Choroid plexus epithelial cell (primary cell): Measurements from ENCODE around the gene BRIX1.

ENCODE experiments used
- DNase-seq: peaks from one replicate; pipeline ENCODE4 v3.0.0-alpha.2; 2010; ENCODE audit warnings: low read depth
- H3K4me3 ChIP-seq: 2 replicates; pipeline ENCODE4 v1.5.1; 2011; ENCODE audit warnings: low read depth, mild to moderate bottlenecking, control low read depth, low read length, moderate library complexity
- TF ChIP-seq, protein P1 (sequence below): conservative IDR thresholded peaks from 2 replicates; pipeline ENCODE4 v1.5.1; 2011; ENCODE audit warnings: low read depth, mild to moderate bottlenecking, control low read depth, inconsistent platforms, low read length, moderate library complexity

Gene BRIX1

DNA sequence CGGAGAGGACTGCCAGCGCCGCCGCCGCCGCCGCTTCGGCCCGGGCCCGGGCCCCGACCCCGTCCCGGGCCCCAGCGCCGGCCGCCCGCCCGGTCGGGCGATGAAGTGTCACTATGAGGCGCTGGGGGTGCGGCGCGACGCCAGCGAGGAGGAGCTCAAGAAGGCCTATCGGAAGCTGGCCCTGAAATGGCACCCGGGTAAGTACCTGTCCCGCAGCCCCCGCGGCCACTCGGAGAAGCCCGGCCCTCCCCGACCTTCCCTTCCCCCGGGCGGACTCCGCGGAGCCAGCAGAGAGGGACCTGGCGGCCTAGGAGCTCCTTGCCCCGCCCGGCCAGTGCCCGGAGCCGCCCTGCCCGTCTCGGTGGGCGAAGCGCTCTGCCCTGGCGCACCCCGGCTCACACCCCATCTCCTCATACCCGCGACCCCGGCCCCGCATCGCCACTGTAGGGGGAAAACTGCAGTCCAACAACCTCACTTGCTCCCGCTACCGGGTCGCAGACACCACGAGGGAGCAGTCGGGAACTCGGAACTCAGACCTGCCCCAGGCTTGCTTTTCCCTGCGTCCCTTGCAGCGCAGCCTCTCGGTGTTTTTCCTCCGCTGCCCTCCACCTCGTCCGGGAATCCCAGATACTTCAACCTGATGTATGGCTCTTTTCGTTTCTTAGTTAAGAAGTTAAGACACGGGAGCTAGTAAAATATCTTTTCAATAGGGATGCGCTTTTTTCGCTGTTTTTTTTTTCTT lies 14.4 kb downstream of the BRIX1 start:
- H3K4me3 ChIP-seq = peak overlapping the region; percentile 80
- peak; percentile 70 for DNase-seq
- TF ChIP-seq, protein P1, sequence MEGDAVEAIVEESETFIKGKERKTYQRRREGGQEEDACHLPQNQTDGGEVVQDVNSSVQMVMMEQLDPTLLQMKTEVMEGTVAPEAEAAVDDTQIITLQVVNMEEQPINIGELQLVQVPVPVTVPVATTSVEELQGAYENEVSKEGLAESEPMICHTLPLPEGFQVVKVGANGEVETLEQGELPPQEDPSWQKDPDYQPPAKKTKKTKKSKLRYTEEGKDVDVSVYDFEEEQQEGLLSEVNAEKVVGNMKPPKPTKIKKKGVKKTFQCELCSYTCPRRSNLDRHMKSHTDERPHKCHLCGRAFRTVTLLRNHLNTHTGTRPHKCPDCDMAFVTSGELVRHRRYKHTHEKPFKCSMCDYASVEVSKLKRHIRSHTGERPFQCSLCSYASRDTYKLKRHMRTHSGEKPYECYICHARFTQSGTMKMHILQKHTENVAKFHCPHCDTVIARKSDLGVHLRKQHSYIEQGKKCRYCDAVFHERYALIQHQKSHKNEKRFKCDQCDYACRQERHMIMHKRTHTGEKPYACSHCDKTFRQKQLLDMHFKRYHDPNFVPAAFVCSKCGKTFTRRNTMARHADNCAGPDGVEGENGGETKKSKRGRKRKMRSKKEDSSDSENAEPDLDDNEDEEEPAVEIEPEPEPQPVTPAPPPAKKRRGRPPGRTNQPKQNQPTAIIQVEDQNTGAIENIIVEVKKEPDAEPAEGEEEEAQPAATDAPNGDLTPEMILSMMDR = no peak

DNA sequence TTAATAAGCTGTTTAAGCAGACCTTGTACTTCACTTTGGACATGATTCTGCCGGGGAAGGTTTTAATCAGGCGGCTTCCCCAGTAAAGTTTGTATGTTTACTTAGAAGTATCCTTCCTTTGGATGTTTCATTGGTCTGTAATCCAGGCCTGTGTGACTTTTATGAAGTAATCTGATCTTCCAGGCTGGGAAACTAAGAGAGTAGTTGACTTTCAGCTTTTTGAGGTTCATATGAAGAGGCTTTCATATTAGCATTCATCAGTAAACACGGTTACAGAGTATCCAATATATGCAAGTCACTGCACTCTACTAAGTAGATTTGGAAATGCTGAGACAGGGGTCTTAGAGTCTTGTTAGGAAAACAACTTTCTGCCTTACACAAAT lies 14.9 kb downstream of the BRIX1 start:
- TF ChIP-seq, protein P1 = no peak
- peak overlapping the region; percentile 80 for H3K4me3 ChIP-seq
- DNase-seq = peak; percentile 59

DNA sequence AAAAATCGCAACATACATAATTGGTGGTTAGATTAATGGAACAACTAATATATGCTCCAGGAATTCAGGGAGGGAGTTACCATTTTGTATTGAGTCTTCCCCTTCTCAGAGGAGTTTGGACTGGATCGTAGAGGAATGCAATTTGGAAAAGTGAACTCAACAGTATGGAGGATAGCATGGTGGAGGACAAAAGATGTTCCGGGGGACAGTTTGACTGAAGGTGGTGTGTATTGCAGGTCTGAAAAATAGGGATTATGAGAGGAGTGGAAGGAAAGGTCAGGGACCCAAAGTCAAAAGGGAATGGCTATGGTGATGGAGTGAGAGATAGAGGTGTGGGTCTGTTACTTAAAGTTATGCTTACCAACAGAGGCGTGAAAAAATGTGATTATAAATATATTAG lies 15.4 kb downstream of the BRIX1 start:
- DNase-seq = no peak
- TF ChIP-seq, protein P1 = no peak
- peak overlapping the region; percentile 80 for H3K4me3 ChIP-seq

DNA sequence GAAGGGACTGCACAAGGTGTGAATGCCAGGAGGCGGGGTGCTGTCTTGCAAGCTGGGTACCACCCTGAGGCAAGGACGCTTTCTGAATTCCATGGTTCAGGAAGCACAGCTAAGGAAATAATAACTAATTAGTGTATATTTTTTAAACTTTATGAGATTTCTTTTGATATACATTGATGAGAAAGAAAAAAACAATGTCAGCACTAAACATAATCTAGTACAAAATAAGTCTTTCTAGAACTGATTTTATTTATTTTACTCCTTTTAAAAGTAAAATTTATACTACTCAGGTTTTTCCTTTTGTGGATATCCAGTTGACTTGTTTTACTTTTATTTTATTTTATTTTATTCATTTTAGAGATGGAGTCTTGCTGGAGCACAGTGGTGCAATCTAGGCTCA lies 17.4 kb downstream of the BRIX1 start:
- H3K4me3 ChIP-seq = no peak overlapping the region
- no peak for DNase-seq
- TF ChIP-seq, protein P1 = no peak

DNA sequence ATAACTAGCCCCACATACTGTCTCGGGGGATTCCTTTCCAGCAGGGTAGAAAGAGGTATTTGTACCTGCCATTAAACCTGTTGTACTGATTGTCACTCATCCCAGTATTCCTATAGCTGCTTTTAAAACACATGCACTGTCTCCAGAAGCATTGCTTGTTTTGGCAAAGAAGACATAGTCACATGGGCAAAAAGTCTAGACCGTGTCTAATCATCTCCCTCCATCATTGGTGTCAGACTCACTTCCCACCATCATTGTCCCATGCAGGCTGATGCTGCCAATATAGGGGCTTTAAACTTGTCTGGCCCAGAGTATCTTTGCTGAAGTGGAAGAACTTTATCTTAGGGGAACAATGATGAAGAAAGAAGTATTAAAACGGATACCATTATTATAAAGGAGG lies 26.4 kb downstream of the BRIX1 start:
- TF ChIP-seq, protein P1 = no peak
- no peak overlapping the region for H3K4me3 ChIP-seq
- DNase-seq = peak; percentile 19

DNA sequence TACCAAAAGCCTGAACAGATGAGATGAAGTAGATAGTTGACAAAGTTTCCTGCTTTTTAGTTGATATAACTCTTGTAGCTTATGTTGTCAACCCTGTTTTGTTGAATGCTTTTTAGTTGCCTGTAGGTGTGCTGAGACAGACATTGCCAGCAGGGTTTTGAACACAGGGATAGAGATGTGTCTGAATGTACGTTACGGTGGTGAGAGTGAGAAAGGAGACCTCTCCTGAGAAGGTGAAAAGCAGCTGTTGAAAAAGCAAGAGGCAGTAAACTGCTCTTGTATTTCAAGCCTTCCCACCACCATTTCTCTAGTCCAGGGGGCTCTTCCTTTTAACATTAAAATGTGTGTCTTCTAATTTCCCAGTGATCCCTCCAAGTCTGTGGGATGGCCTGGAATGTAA lies 28.5 kb downstream of the BRIX1 start:
- DNase-seq = no peak
- TF ChIP-seq, protein P1 = no peak
- H3K4me3 ChIP-seq = no peak overlapping the region

DNA sequence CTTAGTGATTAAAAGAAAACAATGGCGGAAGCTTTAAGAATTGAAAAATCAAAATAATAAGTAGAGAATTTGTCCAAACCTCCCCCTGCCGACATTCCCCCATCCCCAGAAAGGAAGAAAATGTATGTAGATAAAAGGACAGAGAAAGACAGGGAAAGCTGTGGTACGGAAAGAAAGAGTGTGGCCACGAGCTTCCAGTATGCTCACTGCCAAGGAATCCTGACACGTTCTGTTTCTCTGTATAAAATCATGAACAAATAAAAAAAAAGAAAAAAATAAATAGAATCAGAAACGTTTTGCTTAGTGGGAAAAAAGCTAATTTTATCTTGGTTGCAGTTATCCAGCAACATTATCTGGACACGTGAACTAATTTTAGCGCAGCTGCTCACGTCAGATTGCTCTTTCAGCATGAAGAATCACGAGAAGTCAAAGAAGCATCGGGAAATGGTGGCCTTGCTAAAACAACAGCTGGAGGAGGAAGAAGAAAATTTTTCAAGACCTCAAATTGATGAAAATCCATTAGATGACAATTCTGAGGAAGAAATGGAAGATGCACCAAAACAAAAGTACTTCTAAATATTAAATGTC lies 29.0 kb downstream of the BRIX1 start:
- TF ChIP-seq, protein P1 = no peak
- no peak for DNase-seq
- H3K4me3 ChIP-seq = no peak overlapping the region
